IMR-90 (cell line): ENCODE measurements around the gene PGC. TPM values are rescaled to one million over a fixed set of nuclear protein-coding genes. Genes with fewer than 3 reads are reported as not detected.

Experiments
- ELK1 ChIP-seq: fragments of 150-350 bp; IDR thresholded peaks from 2 replicates; pipeline ENCODE4 v1.6.1; 2016; ENCODE audit warnings: low read depth, mild to moderate bottlenecking, low read length, moderate library complexity, borderline replicate concordance
- RFX5 ChIP-seq: IDR thresholded peaks from 2 replicates; pipeline ENCODE4 v1.8.0; 2012; ENCODE audit warnings: low read depth, mild to moderate bottlenecking, low read length, moderate library complexity
- polyA plus RNA-seq, 3 experiments: library from polyadenylated mRNA; depleted of rRNA; stranded (reverse); fragments of >200 nt; gene quantifications; 2 replicates each; pipeline ENCODE4 v1.2.3, GENCODE V29; 2012; ENCODE audit warnings: low replicate concordance in 1 of 3
- total RNA-seq: library from RNA; depleted of rRNA; stranded (reverse); fragments of >200 nt; gene quantifications from 2 replicates; pipeline ENCODE4 v1.2.3, GENCODE V29; 2012

The PGC gene
- total and polyA plus RNA-seq, 2 of the 4 experiments (the other 2 are of a cell fraction): not detected

GRCh38 chr6:41786451-41787218 is 39.4 kb upstream of the PGC start (continued):
- TF ChIP-seq ELK1 (no peak), RFX5 (no peak)
